GM19240 (cell line): ENCODE results near the gene AKR1A1.
"Not testable (repeated sequence)": the region's sequence is repeated elsewhere in the genome, so short reads cannot be mapped to it uniquely, and the experiment has no call there.

Experiments
- DNase-seq: peaks from one replicate; pipeline ENCODE4 v3.0.0; 2011; ENCODE audit warnings: low spot score; ENCODE audit not compliant: insufficient read length

The AKR1A1 gene

DNA sequence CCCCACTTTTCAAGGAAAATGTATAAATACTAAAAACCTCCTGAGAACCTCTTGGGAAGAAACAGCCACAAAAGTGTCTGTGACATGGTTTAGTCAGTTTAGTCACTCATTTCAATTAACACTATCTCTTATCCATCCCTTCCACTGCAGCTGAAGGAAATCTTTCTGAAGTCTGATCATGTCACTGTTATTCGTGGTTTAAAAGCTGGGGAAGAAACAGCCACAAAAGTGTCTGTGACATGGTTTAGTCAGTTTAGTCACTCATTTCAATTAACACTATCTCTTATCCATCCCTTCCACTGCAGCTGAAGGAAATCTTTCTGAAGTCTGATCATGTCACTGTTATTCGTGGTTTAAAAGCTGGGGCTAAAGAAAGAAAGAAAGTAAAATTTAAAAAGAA lies 27.1 kb upstream of the AKR1A1 start:
- DNase-seq = not testable (repeated sequence)

DNA sequence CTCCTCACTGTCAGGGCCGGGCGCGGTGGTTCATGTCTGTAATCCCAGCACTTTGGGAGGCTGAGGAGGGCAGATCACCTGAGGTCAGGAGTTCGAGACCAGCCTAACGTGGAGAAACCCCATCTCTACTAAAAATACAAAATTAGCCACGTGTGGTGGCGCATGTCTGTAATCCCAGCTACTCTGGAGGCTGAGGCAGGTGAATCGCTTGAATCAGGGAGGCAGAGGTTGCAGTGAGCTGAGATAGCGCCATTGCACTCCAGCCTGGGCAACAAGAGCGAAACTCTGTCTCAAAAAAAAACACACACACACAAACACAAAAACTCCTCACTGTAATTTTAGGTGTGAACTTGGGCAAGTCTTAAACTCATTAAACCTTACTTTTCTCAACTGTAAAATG lies 26.7 kb upstream of the AKR1A1 start:
- not testable (repeated sequence) for DNase-seq

DNA sequence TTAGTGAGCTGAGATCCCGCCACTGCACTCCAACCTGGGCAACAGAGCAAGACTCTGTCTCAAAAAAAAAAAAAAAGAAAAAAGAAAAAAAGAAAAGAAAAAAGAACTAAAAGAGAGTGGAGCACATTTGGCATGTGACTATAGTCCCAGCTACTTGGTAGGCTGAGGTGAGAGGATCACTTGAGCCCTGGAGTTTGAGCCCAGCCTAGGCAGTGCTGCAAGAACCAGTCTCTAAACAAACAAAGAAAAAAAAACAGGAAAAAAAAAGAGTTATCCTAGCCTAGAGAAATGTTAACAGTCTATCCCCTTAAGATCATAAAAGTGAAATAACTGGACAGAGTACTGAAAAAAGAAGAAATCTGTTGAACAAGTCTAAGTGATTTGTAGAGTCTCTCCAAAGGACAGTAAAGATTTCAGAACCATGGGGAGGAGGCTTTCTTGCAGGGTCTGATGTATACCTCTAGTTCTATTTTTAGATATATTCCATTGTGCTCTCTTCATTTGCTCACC lies 24.4 kb upstream of the AKR1A1 start:
- DNase-seq = no peak

DNA sequence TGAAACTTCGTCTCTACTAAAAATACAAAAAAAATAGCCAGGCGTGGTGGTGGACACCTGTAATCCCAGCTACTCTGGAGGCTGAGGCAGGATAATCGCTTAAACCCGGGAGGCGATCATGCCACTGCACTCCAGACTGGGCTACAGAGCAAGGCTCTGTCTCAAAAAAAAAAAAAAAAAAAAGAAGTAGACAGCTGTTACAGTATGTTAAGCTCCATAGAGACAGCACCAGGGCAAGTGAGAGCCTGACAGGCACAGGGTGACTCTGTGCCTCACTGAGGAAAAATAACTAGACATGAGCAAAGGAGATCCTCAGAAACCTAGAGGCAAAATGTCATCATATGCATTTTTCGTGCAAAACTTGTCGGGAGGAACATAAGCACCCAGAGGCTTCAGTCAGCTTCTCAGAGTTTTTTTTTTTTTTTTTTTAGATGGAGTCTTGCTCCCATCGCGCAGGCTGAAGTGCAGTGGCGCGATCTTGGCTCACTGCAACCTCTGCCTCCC lies 19.9 kb upstream of the AKR1A1 start:
- DNase-seq = no peak

DNA sequence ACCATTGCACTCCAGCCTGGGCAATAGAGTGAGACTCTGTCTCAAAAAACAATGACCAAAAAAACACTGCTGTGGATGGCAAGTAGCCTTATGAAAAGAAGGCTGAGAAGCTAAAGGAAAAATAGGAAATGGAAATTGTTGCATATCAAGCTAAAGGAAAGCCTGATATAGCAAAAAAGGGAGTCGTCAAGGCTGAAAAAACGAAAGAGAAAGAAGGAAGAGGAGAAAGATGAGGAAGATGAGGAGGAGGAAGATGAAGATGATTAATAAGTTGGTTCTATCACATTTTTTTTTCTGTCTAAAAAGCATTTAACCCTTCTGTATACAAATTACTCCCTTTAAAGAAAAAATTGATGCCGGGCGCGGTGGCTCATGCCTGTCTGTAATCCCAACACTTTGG lies 18.8 kb upstream of the AKR1A1 start:
- DNase-seq = no peak

DNA sequence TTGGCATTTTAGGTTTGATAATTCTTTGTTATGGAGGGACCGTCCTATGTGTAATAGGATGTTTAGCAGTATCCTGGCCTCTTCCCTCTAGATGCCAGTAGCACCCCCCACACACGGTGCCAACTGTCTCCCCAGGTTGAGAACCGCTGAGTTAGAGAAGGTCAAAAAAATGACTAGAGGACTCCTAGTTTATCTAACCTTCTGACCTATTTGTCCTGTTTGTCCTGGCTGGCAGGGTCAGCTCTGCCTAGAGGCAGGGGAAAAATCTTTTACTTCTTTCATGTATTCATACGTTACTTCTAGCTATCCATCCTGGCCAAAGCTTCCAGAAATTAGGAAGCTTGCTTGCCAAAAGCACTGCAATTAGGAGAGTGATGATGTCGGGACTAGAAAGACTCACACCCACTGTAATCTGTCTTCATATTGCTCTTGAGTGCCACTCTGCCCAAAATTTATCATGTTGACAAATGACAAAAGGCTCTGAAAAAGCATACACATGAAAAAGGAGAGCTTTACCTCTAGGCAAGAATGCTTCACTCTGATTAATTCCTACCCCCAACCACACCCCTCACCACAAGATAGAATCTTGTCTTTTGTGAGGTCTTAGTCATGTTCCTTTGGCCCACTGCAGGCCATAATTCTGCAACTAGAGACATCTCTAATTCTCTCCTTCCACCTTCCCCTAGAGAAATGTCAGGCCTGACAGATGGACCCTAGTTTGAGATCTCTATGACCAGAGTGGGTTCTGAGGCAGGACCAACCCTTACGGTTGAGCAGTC lies 14.4 kb upstream of the AKR1A1 start:
- DNase-seq = no peak

DNA sequence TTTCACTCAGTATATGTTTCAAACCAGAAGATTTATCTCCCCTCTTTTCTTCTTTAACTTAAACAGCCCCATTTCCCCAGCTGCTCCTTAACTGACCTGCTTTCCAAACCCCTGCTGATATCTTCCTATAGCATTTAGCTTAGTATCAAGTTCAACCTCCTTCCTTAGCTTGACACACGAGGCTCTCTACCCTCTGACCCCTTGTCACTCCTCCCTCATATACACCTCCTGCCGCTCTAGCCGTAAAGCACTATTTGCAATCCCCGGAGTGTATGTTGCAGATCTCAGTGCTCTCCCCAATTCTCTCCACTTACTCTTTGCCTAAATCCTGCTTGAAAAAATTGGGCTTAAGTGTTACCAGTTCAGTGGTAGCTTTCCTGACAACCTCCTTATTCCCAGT lies 13.7 kb upstream of the AKR1A1 start:
- no peak for DNase-seq

DNA sequence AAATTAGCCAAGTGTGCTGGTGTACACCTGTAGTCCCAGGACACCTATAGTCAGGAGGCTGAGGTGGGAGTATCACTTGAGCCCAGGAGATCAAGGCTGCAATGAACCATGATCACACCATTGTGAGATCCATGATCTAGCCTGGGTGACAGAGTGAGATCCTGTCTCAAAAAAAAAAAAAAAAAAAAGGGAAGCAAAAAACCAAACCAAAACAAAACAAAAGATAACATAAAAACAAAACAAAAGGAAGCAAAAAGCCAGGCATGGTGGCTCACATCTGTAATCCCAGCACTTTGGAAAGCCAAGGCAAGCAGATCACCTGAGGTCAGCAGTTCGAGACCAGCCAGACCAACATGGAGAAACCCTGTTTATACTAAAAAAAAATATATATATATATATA lies 9.4 kb upstream of the AKR1A1 start:
- DNase-seq = no peak

DNA sequence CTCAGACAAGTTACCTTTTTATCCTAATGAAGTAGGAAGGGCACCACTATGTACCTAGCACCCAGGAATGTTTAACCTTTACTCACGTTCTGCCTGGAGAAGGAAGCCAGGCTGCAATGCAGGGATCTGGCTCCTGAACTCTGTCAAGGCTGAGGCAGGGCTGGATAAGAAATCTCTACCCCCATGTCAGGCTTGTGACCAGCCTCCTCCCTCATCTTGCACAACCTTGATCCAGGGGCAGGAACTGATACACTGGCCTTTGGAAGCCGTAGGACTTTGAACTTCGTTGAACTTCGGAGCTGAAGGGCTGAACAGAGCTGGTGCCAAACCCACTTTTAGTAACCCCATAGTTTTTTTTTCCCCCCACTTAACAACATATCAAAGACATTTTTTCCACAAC lies 8.0 kb upstream of the AKR1A1 start:
- DNase-seq = no peak

DNA sequence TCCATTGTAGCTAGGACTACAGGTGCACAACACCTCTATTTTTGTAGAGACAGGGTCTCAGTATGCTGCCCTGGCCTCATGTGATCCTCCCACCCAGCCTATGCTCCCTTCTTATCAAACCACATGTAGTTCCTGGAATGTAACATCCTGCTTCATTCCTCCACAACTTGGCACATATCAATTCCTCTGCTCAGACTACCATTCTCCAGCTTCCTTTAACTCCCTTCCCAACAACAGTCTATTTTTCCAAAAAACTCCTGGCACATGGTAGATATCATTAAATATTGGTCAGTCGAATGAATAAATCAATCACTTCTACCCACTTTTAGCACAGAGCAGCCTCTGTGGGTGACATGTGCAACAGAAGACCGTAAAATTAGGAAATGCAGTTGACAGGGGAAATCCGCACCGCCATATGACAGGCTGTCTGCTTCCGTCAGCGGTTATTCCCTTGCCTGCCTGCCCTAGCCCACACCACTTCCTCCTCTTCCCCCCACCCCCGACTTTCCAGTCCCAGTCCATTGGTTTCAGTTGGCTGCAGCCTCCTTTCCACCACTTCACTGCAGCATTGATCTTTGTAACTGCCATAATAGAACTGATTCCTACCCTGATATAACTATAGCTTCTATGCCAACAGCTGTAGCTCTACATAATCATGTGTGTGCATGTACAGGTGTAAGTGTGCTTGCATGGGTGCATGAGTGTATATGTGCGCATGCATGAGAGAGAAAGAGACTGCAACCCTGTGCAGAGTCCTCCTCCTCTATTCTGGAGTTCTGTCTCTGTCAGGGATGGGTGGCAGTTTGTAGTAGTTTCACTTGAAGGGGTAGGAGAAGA lies 6.8 kb upstream of the AKR1A1 start:
- no peak for DNase-seq

DNA sequence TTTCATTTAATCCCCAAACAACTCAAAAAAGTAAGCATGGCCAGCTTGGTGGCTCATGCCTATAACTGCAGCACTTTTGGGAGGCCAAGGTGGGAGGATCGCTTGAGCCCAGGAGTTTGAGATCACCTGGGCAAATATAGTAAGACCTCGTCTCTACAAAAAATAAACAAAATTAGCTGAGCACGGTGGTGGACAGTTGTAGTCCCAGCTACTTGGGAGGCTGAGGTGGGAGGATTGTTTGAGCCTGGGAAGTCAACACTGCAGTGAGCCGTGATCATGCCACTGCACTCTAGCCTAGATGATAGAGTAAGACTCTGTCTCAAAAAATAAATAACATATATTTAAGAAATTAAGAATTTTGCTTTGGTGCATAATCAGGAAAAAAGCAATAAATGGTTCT lies 6.1 kb upstream of the AKR1A1 start:
- DNase-seq = no peak

DNA sequence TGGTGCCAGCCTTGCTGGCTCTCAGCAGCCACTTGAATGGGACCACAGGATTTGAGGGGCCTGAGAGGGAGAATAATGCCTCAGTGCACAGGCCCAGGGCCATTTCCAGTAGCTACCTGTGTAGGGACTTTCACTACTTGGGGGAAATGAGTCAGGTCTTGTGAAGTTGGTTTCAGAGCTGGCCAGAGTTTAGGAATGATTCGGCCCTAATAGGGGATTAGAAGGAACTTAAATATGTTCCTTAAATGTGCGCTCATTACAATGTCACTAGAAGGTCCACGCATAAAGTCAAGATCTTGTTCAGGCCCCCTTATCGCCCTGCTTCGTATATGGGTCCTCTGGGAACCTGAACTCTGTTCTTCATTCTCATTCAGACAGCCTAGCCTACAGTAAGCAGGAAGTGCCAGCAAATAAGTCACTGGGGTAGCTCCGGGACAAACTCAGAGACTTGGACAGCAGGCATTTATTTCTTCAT lies 5.6 kb upstream of the AKR1A1 start:
- no peak for DNase-seq

DNA sequence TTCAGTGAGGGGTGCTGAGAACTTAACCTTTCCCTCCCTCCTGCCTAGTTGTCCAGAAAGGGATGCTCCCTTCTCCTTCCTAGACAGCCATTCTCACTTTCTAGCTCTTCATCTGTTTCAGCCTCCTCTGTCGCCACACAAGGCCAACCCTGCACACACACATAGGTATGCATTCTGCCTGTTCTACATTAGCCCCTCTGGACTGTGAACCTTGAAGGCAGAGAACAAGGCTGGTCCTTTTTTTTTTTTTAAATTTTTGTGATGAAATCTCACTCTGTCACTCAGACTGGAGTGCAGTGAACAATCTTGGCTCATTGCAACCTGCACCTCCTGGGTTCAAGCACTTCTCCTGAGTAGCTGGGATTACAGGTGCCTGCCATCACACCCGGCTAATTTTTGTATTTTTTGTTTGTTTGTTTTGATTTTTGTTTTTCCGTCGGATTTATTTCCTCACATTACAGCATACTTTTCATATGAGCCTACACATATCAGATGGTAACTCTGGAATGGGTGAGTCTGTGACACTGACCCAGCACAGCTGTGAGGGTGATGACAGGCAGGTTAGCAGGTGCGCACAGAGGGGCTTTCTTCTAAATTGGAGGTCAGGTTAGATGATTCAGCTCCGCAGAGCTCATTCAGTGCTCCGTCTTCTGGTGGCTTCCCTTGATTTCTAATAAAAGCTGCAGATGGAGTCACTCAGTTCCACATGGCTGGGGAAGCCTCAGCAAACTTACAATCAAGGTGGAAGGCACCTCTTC lies 4.9 kb upstream of the AKR1A1 start:
- no peak for DNase-seq

DNA sequence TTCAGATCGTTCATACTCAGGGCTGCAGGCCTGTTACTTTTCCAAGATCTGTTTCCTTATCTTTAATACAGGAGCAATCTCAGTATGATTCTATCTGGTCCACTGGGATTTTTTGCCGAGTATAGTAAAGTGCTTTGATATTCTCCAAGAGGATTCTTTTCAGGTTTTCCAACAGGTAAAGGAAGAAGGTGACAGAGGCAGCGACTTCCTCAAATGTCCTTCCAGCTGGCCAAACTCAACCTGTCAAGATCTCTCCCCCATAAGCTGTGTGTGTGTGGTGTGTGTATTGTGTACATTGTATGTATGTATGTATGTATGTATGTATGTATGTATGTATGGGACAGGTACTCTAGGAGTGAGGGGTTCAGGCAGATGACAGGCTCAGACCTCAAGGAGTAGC lies 1.1 kb downstream of the AKR1A1 start:
- no peak for DNase-seq

DNA sequence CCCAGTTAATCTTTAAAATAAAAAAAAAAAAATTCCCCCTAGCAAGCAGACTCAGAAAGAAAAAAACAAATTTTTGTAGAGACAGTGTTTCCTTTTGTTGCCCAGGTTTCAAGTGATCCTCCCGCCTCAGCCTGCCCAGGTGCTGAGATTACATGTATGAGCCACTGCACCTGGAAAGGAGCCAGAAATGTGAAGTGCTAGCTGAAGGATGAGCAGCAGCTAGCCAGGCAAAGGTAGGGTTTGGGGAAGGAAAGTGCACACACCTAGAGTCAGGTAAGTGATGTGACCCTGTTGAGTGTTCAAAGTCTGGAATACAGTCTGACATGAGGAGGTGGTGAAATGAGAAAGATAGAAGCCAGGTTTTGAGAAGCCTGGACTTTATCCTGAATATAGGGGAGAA lies 1.7 kb downstream of the AKR1A1 start:
- no peak for DNase-seq

DNA sequence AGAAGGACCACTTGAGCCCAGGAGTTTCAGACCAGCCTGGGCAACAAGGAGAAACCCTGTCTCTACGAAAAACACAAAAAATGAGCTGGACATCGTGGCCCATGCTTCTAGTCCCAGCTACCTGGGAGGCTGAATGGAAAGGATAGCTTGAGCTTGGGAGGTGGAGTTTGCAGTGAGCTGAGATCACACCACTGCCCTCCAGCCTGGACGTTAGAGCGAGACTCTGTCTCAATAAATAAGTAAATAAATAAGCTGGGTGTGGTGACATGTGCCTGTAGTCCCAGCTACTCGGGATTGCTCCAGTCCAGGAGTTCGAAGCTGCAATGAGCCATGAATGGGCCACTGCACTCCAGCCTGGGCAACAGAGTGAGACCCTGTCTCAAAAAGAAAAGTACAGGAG lies 3.6 kb downstream of the AKR1A1 start:
- no peak for DNase-seq

DNA sequence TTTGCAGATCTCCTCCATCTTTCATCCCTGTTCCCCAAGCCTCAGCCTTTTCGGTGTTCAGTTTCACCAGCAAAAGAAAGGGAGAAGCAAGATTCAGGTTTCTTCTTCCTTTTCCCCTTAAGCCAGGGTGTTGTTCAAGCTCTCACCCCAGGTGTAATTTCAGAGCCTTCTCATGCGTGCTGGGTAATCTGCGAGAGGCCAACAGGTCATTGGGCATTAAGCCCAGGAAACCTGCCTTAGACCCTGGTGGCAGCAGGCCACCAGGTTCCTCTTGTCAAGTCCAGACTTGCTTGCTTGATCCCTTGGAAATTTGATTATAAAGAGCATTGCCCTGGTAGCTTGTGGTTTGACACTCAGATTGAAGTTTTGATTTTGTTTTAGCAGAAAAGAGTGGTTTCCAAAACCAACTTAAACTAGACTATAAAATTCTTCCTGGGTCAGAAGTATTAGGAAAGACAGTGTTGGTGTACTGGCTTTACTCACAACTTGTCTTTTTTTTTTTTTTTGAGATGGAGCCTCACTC lies 6.9 kb downstream of the AKR1A1 start:
- DNase-seq = no peak

DNA sequence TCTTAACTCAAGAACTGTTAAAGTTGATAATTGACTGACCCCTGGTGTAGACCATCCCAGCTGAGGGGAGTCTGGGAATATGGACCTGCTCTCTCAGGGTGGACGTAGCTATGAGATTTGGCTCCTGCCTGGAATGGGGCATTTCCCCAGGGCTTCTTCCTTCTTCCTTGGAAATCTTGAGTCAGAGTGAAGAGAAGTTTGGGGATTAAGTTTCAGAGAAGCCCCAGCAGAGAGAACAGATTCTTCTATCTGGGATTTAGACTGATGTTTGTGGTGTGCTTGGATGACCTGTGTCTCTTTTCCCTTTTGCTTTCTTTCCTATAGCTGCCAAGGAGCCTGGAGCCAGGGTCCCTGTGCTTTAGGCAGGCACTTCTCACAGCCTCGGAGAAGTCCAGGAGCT lies 13.2 kb downstream of the AKR1A1 start:
- no peak for DNase-seq

DNA sequence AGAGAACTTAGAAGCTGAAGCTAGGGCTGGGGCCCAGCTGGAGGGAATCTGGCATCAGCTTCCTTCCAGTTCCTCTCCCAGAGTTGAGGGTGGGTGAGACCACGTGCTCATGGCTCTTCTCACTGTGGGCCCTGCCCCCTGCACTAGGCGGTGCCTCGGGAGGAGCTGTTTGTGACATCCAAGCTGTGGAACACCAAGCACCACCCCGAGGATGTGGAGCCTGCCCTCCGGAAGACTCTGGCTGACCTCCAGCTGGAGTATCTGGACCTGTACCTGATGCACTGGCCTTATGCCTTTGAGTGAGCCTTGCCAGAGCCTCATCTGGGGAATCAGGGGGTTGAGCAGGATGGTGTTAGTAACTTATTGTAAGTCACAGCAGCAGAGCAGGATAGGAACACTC lies 16.1 kb downstream of the AKR1A1 start:
- DNase-seq = no peak

DNA sequence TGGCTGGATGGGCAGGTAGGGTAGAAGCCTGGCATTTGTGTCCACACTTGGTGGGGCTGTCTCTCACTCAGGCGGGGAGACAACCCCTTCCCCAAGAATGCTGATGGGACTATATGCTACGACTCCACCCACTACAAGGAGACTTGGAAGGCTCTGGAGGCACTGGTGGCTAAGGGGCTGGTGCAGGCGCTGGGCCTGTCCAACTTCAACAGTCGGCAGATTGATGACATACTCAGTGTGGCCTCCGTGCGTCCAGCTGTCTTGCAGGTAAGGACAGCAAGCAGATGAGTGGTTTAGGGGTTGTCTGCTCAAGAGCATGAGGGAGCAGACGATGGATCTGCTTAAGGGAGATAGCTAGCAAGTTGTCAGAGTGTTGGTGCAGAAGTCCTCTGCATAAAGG lies 17.3 kb downstream of the AKR1A1 start:
- no peak for DNase-seq

DNA sequence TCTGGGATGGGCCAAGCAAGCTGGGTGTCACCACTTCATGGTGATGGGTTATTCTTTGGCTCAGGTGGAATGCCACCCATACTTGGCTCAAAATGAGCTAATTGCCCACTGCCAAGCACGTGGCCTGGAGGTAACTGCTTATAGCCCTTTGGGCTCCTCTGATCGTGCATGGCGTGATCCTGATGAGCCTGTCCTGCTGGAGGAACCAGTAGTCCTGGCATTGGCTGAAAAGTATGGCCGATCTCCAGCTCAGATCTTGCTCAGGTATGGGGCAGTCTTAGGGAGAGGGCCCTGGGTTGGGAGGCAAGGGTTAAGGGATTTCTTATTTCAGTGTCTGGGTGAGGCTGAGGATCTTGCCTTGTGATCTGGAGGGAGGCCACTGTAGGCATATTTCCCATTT lies 17.8 kb downstream of the AKR1A1 start:
- no peak for DNase-seq
